Suprapubic skin (tissue), 3 donors: ENCODE measurements around the gene MAPRE2.

Source experiments
- POLR2AphosphoS5 ChIP-seq, 3 donors: sonication (generic); formaldehyde crosslinking; IDR thresholded peaks; one replicate each; pipeline ENCODE4 v1.6.1; 2017; ENCODE audit warnings: antibody characterized with exemption in 3 of 3
- TF ChIP-seq, protein P1 (sequence below), 2 donors: fragments of 200-600 bp in 1 of 2; fragments of 450-650 bp in 1 of 2; sonication (generic) in 1 of 2; IDR thresholded peaks; one replicate each; pipeline ENCODE4 v1.5.1; 2016 to 2019; ENCODE audit warnings: antibody characterized with exemption in 2 of 2, mild to moderate bottlenecking in 1 of 2, moderate library complexity in 1 of 2

DNA sequence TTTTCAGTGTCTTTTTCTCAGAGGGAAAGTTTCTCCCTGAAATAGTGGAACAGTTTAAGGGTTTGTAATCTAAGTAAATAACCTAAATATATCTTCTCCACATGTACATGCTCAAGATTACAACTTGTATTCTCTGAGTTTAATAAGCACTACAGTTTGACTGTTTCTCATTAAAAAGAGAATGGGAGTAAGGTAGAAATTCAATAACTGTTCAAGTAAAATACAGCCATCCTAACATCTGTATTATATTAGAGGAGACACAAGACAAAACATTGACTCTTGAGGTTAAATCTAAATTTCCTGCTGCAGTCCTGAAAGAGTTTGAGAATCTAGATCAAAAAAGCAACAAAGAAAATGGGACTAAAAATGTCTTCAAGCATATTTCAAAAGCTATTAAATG, 126.6 kb downstream of the MAPRE2 start:
- TF ChIP-seq POLR2AphosphoS5 (IDR thresholded peaks at IDR 0.05), result no peak
- TF ChIP-seq, protein P1, sequence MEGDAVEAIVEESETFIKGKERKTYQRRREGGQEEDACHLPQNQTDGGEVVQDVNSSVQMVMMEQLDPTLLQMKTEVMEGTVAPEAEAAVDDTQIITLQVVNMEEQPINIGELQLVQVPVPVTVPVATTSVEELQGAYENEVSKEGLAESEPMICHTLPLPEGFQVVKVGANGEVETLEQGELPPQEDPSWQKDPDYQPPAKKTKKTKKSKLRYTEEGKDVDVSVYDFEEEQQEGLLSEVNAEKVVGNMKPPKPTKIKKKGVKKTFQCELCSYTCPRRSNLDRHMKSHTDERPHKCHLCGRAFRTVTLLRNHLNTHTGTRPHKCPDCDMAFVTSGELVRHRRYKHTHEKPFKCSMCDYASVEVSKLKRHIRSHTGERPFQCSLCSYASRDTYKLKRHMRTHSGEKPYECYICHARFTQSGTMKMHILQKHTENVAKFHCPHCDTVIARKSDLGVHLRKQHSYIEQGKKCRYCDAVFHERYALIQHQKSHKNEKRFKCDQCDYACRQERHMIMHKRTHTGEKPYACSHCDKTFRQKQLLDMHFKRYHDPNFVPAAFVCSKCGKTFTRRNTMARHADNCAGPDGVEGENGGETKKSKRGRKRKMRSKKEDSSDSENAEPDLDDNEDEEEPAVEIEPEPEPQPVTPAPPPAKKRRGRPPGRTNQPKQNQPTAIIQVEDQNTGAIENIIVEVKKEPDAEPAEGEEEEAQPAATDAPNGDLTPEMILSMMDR (IDR thresholded peaks at IDR 0.05), result no peak
